ENCODE results near the gene NEGR1.

The NEGR1 gene

GRCh38 chr1:71762514-71763255, 519.7 kb downstream of the NEGR1 start:
- H3K4me3 ChIP-seq (replicated peaks; ENCODE audit: low read depth, low read length), result no peak overlapping the region
- no peaks in the 10 kb centered on the region for H3K36me3 ChIP-seq (ENCODE audit: control insufficient read depth, insufficient read depth, low read length)
- no peaks in the 10 kb centered on the region for H3K27me3 ChIP-seq (replicated peaks; ENCODE audit: control insufficient read depth, insufficient read depth, low read length)
- no peak for DNase-seq (ENCODE audit: extremely low read depth, insufficient read length)
- no peak for TF ChIP-seq CTCF (IDR thresholded peaks at IDR 0.05; ENCODE audit: insufficient read depth, low read length, poor library complexity, severe bottlenecking)

- no peak for DNase-seq (ENCODE audit: extremely low read depth, insufficient read length)
- no peaks in the 10 kb centered on the region for H3K36me3 ChIP-seq (ENCODE audit: control insufficient read depth, insufficient read depth, low read length)
- no peak overlapping the region for H3K4me3 ChIP-seq (replicated peaks; ENCODE audit: low read depth, low read length)
- TF ChIP-seq CTCF (IDR thresholded peaks at IDR 0.05; ENCODE audit: insufficient read depth, low read length, poor library complexity, severe bottlenecking), result no peak
- H3K27me3 ChIP-seq (replicated peaks; ENCODE audit: control insufficient read depth, insufficient read depth, low read length), result no peaks in the 10 kb centered on the region
These were observed 526.9 kb downstream of the NEGR1 start for GRCh38 chr1:71755441-71755840.

- no peak for TF ChIP-seq CTCF (IDR thresholded peaks at IDR 0.05; ENCODE audit: insufficient read depth, low read length, poor library complexity, severe bottlenecking)
- Histone ChIP-seq H3K27me3 (replicated peaks; ENCODE audit: control insufficient read depth, insufficient read depth, low read length) (no peaks in the 10 kb centered on the region), H3K36me3 (ENCODE audit: control insufficient read depth, insufficient read depth, low read length) (no peaks in the 10 kb centered on the region), H3K4me3 (replicated peaks; ENCODE audit: low read depth, low read length) (no peak overlapping the region)
- DNase-seq (ENCODE audit: extremely low read depth, insufficient read length), result no peak
These were observed 528.6 kb downstream of the NEGR1 start for GRCh38 chr1:71753746-71754145.

- Histone ChIP-seq H3K36me3 (ENCODE audit: control insufficient read depth, insufficient read depth, low read length) (no peaks in the 10 kb centered on the region), H3K27me3 (replicated peaks; ENCODE audit: control insufficient read depth, insufficient read depth, low read length) (no peaks in the 10 kb centered on the region), H3K4me3 (replicated peaks; ENCODE audit: low read depth, low read length) (no peak overlapping the region)
- TF ChIP-seq CTCF (IDR thresholded peaks at IDR 0.05; ENCODE audit: insufficient read depth, low read length, poor library complexity, severe bottlenecking), result no peak
- no peak for DNase-seq (ENCODE audit: extremely low read depth, insufficient read length)
These were observed 537.0 kb downstream of the NEGR1 start for GRCh38 chr1:71745326-71745725.

GRCh38 chr1:71743862-71744261, 538.5 kb downstream of the NEGR1 start:
- no peaks in the 10 kb centered on the region for H3K36me3 ChIP-seq (ENCODE audit: control insufficient read depth, insufficient read depth, low read length)
- no peaks in the 10 kb centered on the region for H3K27me3 ChIP-seq (replicated peaks; ENCODE audit: control insufficient read depth, insufficient read depth, low read length)
- DNase-seq (ENCODE audit: extremely low read depth, insufficient read length), result no peak
- TF ChIP-seq CTCF (IDR thresholded peaks at IDR 0.05; ENCODE audit: insufficient read depth, low read length, poor library complexity, severe bottlenecking), result no peak
- H3K4me3 ChIP-seq (replicated peaks; ENCODE audit: low read depth, low read length), result no peak overlapping the region

GRCh38 chr1:71738910-71739309, 543.4 kb downstream of the NEGR1 start:
- no peaks in the 10 kb centered on the region for H3K27me3 ChIP-seq (replicated peaks; ENCODE audit: control insufficient read depth, insufficient read depth, low read length)
- DNase-seq (ENCODE audit: extremely low read depth, insufficient read length), result no peak
- H3K36me3 ChIP-seq (ENCODE audit: control insufficient read depth, insufficient read depth, low read length), result no peaks in the 10 kb centered on the region
- no peak for TF ChIP-seq CTCF (IDR thresholded peaks at IDR 0.05; ENCODE audit: insufficient read depth, low read length, poor library complexity, severe bottlenecking)
- no peak overlapping the region for H3K4me3 ChIP-seq (replicated peaks; ENCODE audit: low read depth, low read length)
